HepG2 (cell line): ENCODE measurements around the gene MTHFR. TPM values are rescaled to one million over a fixed set of nuclear protein-coding genes. Genes with fewer than 3 reads are reported as not detected.
A peak's percentile ranks its signal among the peaks of the same experiment; 100 is the strongest.

Source experiments
- ARNT ChIP-seq: fragments of 450-650 bp; IDR thresholded peaks from 2 replicates; pipeline ENCODE4 v1.6.1; 2017
- CEBPB ChIP-seq: IDR thresholded peaks from 2 replicates; pipeline ENCODE4 v1.6.1; 2011; ENCODE audit warnings: low read depth, low read length, improper control_type of control experiment, borderline replicate concordance
- ESRRA ChIP-seq: sonication (generic); formaldehyde crosslinking; IDR thresholded peaks from 2 replicates; pipeline ENCODE4 v1.5.1; 2020; ENCODE audit warnings: mild to moderate bottlenecking, low read depth, missing genetic modification reagents
- FIP1L1 ChIP-seq: fragments of 200-400 bp; formaldehyde crosslinking; IDR thresholded peaks from 2 replicates; pipeline ENCODE4 v1.6.1; 2018; ENCODE audit warnings: low read depth, mild to moderate bottlenecking, low read length, moderate library complexity, borderline replicate concordance; ENCODE audit not compliant: insufficient read depth
- FOXP1 ChIP-seq, 2 experiments: fragments of 450-650 bp in 1 of 2; IDR thresholded peaks; 2 replicates each; pipeline ENCODE4 v1.6.1; 2017 to 2018; ENCODE audit warnings: antibody characterized with exemption in 1 of 2
- HINFP ChIP-seq: sonication (generic); formaldehyde crosslinking; IDR thresholded peaks from 2 replicates; pipeline ENCODE4 v1.4.0; 2020; ENCODE audit warnings: low read depth, mild to moderate bottlenecking, missing genetic modification reagents
- HNRNPUL1 ChIP-seq: fragments of 200-400 bp; formaldehyde crosslinking; IDR thresholded peaks from 2 replicates; pipeline ENCODE4 v1.6.1; 2017; ENCODE audit warnings: low read depth, mild to moderate bottlenecking, low read length, moderate library complexity
- KDM2A ChIP-seq: sonication (generic); formaldehyde crosslinking; IDR thresholded peaks from 2 replicates; pipeline ENCODE4 v1.4.0; 2020; ENCODE audit warnings: low read depth, missing genetic modification reagents, borderline replicate concordance
- RFX3 ChIP-seq: IDR thresholded peaks from 2 replicates; pipeline ENCODE4 v1.6.1; 2016; ENCODE audit warnings: missing biosample characterization, missing genetic modification reagents
- SMAD1 ChIP-seq: sonication (generic); formaldehyde crosslinking; IDR thresholded peaks from 2 replicates; pipeline ENCODE4 v1.4.0; 2020; ENCODE audit warnings: missing genetic modification reagents, low read depth, mild to moderate bottlenecking, borderline replicate concordance
- ZFP36L1 ChIP-seq: sonication (generic); formaldehyde crosslinking; IDR thresholded peaks from 2 replicates; pipeline ENCODE4 v1.8.0; 2022; ENCODE audit warnings: mild to moderate bottlenecking, missing genetic modification reagents, moderate library complexity
- ZNF34 ChIP-seq: sonication (generic); formaldehyde crosslinking; IDR thresholded peaks from 2 replicates; pipeline ENCODE4 v1.4.0; 2020; ENCODE audit warnings: mild to moderate bottlenecking, missing genetic modification reagents, borderline replicate concordance
- ZNF564 ChIP-seq: sonication (generic); formaldehyde crosslinking; IDR thresholded peaks from 2 replicates; pipeline ENCODE4 v1.8.1; 2023; ENCODE audit warnings: mild to moderate bottlenecking, missing genetic modification reagents
- ZNF704 ChIP-seq: sonication (generic); formaldehyde crosslinking; IDR thresholded peaks from 2 replicates; pipeline ENCODE4 v1.8.1; 2023; ENCODE audit warnings: mild to moderate bottlenecking, inconsistent platforms, moderate library complexity, missing genetic modification reagents, borderline replicate concordance
- ZSCAN25 ChIP-seq: sonication (generic); formaldehyde crosslinking; IDR thresholded peaks from 2 replicates; pipeline ENCODE4 v1.8.0; 2022; ENCODE audit warnings: mild to moderate bottlenecking, missing genetic modification reagents
- polyA plus RNA-seq, 8 experiments: library from polyadenylated mRNA; depleted of rRNA in 3 of 8; stranded (reverse) in 7 of 8; unstranded in 1 of 8; fragments of >200 nt; fragmentation: Illumina TruSeq in 4 of 8; extraction: Trizol in 4 of 8; gene quantifications; 2 replicates each; pipeline versions ENCODE4 v1.2.1 to v1.2.3, GENCODE V29; 2011 to 2016; ENCODE audit warnings: low read depth in 4 of 8, missing spikeins in 1 of 8, mixed read lengths in 1 of 8; ENCODE audit not compliant: insufficient read depth in 1 of 8
- total RNA-seq, 5 experiments: library from RNA; depleted of rRNA; stranded (reverse); fragments of >200 nt; fragmentation: Illumina TruSeq; extraction: Trizol; gene quantifications; 2 replicates each; pipeline ENCODE4 v1.2.3, GENCODE V29; 2016; ENCODE audit warnings: low read depth in 1 of 5
- TF ChIP-seq, protein P1 (sequence below): sonication (generic); formaldehyde crosslinking; IDR thresholded peaks from 2 replicates; pipeline ENCODE4 v1.4.0; 2020; ENCODE audit warnings: missing genetic modification reagents
- TF ChIP-seq, protein P2 (sequence below): sonication (generic); formaldehyde crosslinking; IDR thresholded peaks from 2 replicates; pipeline ENCODE4 v1.4.0; 2020; ENCODE audit warnings: missing genetic modification reagents, borderline replicate concordance
- TF ChIP-seq, protein P3 (sequence below): sonication (generic); formaldehyde crosslinking; IDR thresholded peaks from 2 replicates; pipeline ENCODE4 v1.9.0; 2022; ENCODE audit warnings: low read depth, missing genetic modification reagents
- TF ChIP-seq, protein P4 (sequence below): IDR thresholded peaks from 2 replicates; pipeline ENCODE4 v1.6.1; 2016; ENCODE audit warnings: missing compliant biosample characterization, missing genetic modification reagents, borderline replicate concordance

The MTHFR gene
- total and polyA plus RNA-seq, 2 of the 13 experiments (the other 11 are each of a cell fraction or from before 2014, with no cell fraction given) = 3.8 to 8.2 TPM

- TF ChIP-seq, protein P1, sequence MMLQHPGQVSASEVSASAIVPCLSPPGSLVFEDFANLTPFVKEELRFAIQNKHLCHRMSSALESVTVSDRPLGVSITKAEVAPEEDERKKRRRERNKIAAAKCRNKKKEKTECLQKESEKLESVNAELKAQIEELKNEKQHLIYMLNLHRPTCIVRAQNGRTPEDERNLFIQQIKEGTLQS (CRISPR knock-in tag) = peak; percentile 32; the same call in 1 of the 2 replicates
- TF ChIP-seq ZNF34 (CRISPR knock-in tag) = no peak
- peak; percentile 90; the same call in 1 of the 2 replicates for TF ChIP-seq HINFP (CRISPR knock-in tag)
- TF ChIP-seq FOXP1 (IDR thresholded peaks at IDR 0.05) = no peak
- TF ChIP-seq FOXP1 (CRISPR knock-in tag; IDR thresholded peaks at IDR 0.05) = peak; percentile 94
- TF ChIP-seq ZNF564 (CRISPR knock-in tag) = 0 out of 2 replicates have a peak, but pooled peaks have one; percentile 21
- TF ChIP-seq, protein P2, sequence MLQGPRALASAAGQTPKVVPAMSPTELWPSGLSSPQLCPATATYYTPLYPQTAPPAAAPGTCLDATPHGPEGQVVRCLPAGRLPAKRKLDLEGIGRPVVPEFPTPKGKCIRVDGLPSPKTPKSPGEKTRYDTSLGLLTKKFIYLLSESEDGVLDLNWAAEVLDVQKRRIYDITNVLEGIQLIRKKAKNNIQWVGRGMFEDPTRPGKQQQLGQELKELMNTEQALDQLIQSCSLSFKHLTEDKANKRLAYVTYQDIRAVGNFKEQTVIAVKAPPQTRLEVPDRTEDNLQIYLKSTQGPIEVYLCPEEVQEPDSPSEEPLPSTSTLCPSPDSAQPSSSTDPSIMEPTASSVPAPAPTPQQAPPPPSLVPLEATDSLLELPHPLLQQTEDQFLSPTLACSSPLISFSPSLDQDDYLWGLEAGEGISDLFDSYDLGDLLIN (CRISPR knock-in tag) = peak; percentile 49; the same call in 1 of the 2 replicates
- peak; percentile 77; the same call in 1 of the 2 replicates for TF ChIP-seq KDM2A (CRISPR knock-in tag)
- TF ChIP-seq, protein P3, sequence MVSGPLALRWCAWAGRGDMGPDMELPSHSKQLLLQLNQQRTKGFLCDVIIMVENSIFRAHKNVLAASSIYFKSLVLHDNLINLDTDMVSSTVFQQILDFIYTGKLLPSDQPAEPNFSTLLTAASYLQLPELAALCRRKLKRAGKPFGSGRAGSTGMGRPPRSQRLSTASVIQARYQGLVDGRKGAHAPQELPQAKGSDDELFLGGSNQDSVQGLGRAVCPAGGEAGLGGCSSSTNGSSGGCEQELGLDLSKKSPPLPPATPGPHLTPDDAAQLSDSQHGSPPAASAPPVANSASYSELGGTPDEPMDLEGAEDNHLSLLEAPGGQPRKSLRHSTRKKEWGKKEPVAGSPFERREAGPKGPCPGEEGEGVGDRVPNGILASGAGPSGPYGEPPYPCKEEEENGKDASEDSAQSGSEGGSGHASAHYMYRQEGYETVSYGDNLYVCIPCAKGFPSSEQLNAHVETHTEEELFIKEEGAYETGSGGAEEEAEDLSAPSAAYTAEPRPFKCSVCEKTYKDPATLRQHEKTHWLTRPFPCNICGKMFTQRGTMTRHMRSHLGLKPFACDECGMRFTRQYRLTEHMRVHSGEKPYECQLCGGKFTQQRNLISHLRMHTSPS (CRISPR knock-in tag) = 0 out of 2 replicates have a peak, but pooled peaks have one; percentile 74
- TF ChIP-seq HNRNPUL1 = no peak
- 0 out of 2 replicates have a peak, but pooled peaks have one; percentile 21 for TF ChIP-seq SMAD1 (CRISPR knock-in tag)
- TF ChIP-seq ZSCAN25 (CRISPR knock-in tag) = peak; percentile 85
- TF ChIP-seq CEBPB = peak; percentile 99
- no peak for TF ChIP-seq FIP1L1
- peak; percentile 82 for TF ChIP-seq ESRRA (CRISPR knock-in tag)
- TF ChIP-seq RFX3 = no peak
- TF ChIP-seq ZFP36L1 (CRISPR knock-in tag) = no peak
- TF ChIP-seq ARNT = no peak
- TF ChIP-seq ZNF704 (CRISPR knock-in tag) = no peak
- TF ChIP-seq, protein P4, sequence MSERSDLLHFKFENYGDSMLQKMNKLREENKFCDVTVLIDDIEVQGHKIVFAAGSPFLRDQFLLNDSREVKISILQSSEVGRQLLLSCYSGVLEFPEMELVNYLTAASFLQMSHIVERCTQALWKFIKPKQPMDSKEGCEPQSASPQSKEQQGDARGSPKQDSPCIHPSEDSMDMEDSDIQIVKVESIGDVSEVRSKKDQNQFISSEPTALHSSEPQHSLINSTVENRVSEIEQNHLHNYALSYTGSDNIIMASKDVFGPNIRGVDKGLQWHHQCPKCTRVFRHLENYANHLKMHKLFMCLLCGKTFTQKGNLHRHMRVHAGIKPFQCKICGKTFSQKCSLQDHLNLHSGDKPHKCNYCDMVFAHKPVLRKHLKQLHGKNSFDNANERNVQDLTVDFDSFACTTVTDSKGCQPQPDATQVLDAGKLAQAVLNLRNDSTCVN = no peak
Observed at GRCh38 chr1:11842154-11843041, 36.6 kb upstream of the MTHFR start (continued).
